HAP-1 (cell line): ENCODE results near the gene HSD17B1.
"Not testable (repeated sequence)": the region's sequence is repeated elsewhere in the genome, so short reads cannot be mapped to it uniquely, and the experiment has no call there.

Source experiments
- DNase-seq, 2 experiments: peaks; one replicate each; pipeline ENCODE4 v3.0.0-alpha.2; 2016 to 2020; ENCODE audit warnings: low spot score in 2 of 2
- H3K27me3 ChIP-seq: fragments of 250-450 bp; sonication (Bioruptor Pico); 2 replicates; pipeline ENCODE4 v1.5.1; 2020; ENCODE audit warnings: low read depth, mild to moderate bottlenecking, moderate library complexity
- H3K36me3 ChIP-seq: fragments of 250-450 bp; sonication (Bioruptor Pico); replicated peaks from 2 replicates; pipeline ENCODE4 v1.5.1; 2020; ENCODE audit warnings: mild to moderate bottlenecking
- H3K4me1 ChIP-seq: fragments of 250-450 bp; sonication (Bioruptor Pico); 2 replicates; pipeline ENCODE4 v1.5.1; 2020; ENCODE audit warnings: mild to moderate bottlenecking
- H3K4me3 ChIP-seq: fragments of 250-450 bp; sonication (Bioruptor Pico); 2 replicates; pipeline ENCODE4 v1.5.1; 2020; ENCODE audit warnings: mild to moderate bottlenecking, moderate library complexity
- H3K9me3 ChIP-seq: fragments of 250-450 bp; sonication (Bioruptor Pico); 2 replicates; pipeline ENCODE4 v1.5.1; 2020; ENCODE audit warnings: mild to moderate bottlenecking, moderate library complexity
- in situ Hi-C: fragments of 300-500 bp; cut with MboI; formaldehyde crosslinking; loops from 3 replicates; pipeline ENCODE4 v1.14.3; 2020; ENCODE audit warnings: low sequenced_read_pairs, inconsistent platforms, mixed read lengths

Gene HSD17B1

GRCh38 chr17:42545755-42546505, 6.8 kb upstream of the HSD17B1 start:
- in situ Hi-C loops, DNase-seq, H3K27me3 ChIP-seq, H3K4me1 ChIP-seq, H3K9me3 ChIP-seq, H3K4me3 ChIP-seq: not testable (repeated sequence)
- H3K36me3 ChIP-seq: peaks cover 18% of the 10 kb centered on the region

GRCh38 chr17:42547001-42547461, 5.7 kb upstream of the HSD17B1 start:
- H3K4me1 ChIP-seq: no peaks in the 10 kb centered on the region
- in situ Hi-C loops: no loop called here
- DNase-seq: no peak

GRCh38 chr17:42547698-42548069, 5.0 kb upstream of the HSD17B1 start:
- no peak overlapping the region for H3K4me3 ChIP-seq
- no peaks in the 10 kb centered on the region for H3K27me3 ChIP-seq
- no peaks in the 10 kb centered on the region for H3K4me1 ChIP-seq
- in situ Hi-C loops: no loop called here
- no peaks in the 10 kb centered on the region for H3K9me3 ChIP-seq
- DNase-seq: no peak
- peaks cover 7% of the 10 kb centered on the region for H3K36me3 ChIP-seq

More at GRCh38 chr17:42547001-42547461, 5.7 kb upstream of the HSD17B1 start:
- no peak overlapping the region for H3K4me3 ChIP-seq
- no peaks in the 10 kb centered on the region for H3K27me3 ChIP-seq
- H3K9me3 ChIP-seq: no peaks in the 10 kb centered on the region
- H3K36me3 ChIP-seq: peaks cover 13% of the 10 kb centered on the region

GRCh38 chr17:42548070-42548837, 4.5 kb upstream of the HSD17B1 start:
- Histone ChIP-seq H3K4me1 (no peaks in the 10 kb centered on the region; the same call in 1 of the 2 replicates), H3K9me3 (no peaks in the 10 kb centered on the region), H3K36me3 (peaks cover under 1% of the 10 kb centered on the region), H3K4me3 (no peak overlapping the region), H3K27me3 (no peaks in the 10 kb centered on the region)
- in situ Hi-C loops: no loop called here
- no peak for DNase-seq

- Histone ChIP-seq H3K4me3 (no peak overlapping the region), H3K9me3 (no peaks in the 10 kb centered on the region), H3K27me3 (no peaks in the 10 kb centered on the region), H3K4me1 (peaks cover 2% of the 10 kb centered on the region; the same call in 1 of the 2 replicates), H3K36me3 (no peaks in the 10 kb centered on the region; the same call in 1 of the 2 replicates)
- in situ Hi-C loops: no loop called here
- no peak for DNase-seq
Measured at GRCh38 chr17:42548993-42549755, 3.5 kb upstream of the HSD17B1 start.

- Histone ChIP-seq H3K4me1 (peaks cover 6% of the 10 kb centered on the region), H3K4me3 (peak overlapping the region; percentile 80), H3K27me3 (no peaks in the 10 kb centered on the region), H3K36me3 (no peaks in the 10 kb centered on the region; the same call in 1 of the 2 replicates), H3K9me3 (no peaks in the 10 kb centered on the region)
- in situ Hi-C loops: no loop called here
- peak; percentile 40 to 75 for DNase-seq
Measured at GRCh38 chr17:42553161-42553818, 567 bp downstream of the HSD17B1 start.

- no peak for DNase-seq
- Histone ChIP-seq H3K36me3 (no peaks in the 10 kb centered on the region; the same call in 1 of the 2 replicates), H3K4me3 (peak overlapping the region; percentile 80), H3K4me1 (peaks cover 6% of the 10 kb centered on the region), H3K27me3 (no peaks in the 10 kb centered on the region), H3K9me3 (no peaks in the 10 kb centered on the region)
- in situ Hi-C loops: no loop called here
Measured at GRCh38 chr17:42553866-42554249, 1.1 kb downstream of the HSD17B1 start.

GRCh38 chr17:42554250-42555121, 1.8 kb downstream of the HSD17B1 start:
- H3K27me3 ChIP-seq: no peaks in the 10 kb centered on the region
- peak; percentile 69 to 93 for DNase-seq
- peaks cover 6% of the 10 kb centered on the region for H3K4me1 ChIP-seq
- peak overlapping the region; percentile 80 for H3K4me3 ChIP-seq
- in situ Hi-C loops: no loop called here
- H3K9me3 ChIP-seq: no peaks in the 10 kb centered on the region
- no peaks in the 10 kb centered on the region; the same call in 1 of the 2 replicates for H3K36me3 ChIP-seq

- in situ Hi-C loops: no loop called here
- H3K9me3 ChIP-seq: no peaks in the 10 kb centered on the region
- H3K27me3 ChIP-seq: no peaks in the 10 kb centered on the region
- H3K36me3 ChIP-seq: no peaks in the 10 kb centered on the region; the same call in 1 of the 2 replicates
- no peak for DNase-seq
- H3K4me1 ChIP-seq: peaks cover 6% of the 10 kb centered on the region
- peak overlapping the region; percentile 80 for H3K4me3 ChIP-seq
Measured at GRCh38 chr17:42555122-42555622, 2.4 kb downstream of the HSD17B1 start.

- H3K4me1 ChIP-seq, H3K27me3 ChIP-seq, in situ Hi-C loops, H3K9me3 ChIP-seq, H3K36me3 ChIP-seq, H3K4me3 ChIP-seq: not testable (repeated sequence)
- peak in 1 of 2 experiments; percentile 62 for DNase-seq
Measured at GRCh38 chr17:42555961-42556617, 3.4 kb downstream of the HSD17B1 start.

- Histone ChIP-seq H3K4me1 (peaks cover 16% of the 10 kb centered on the region), H3K4me3 (no peak overlapping the region), H3K9me3 (no peaks in the 10 kb centered on the region), H3K27me3 (no peaks in the 10 kb centered on the region), H3K36me3 (peaks cover 7% of the 10 kb centered on the region; the same call in 1 of the 2 replicates)
- in situ Hi-C loops: no loop called here
- DNase-seq: no peak
Measured at GRCh38 chr17:42559075-42559474, 6.4 kb downstream of the HSD17B1 start.

GRCh38 chr17:42560246-42560645, 7.5 kb downstream of the HSD17B1 start:
- peaks cover 13% of the 10 kb centered on the region for H3K4me1 ChIP-seq
- no peaks in the 10 kb centered on the region for H3K9me3 ChIP-seq
- H3K36me3 ChIP-seq: peaks cover 18% of the 10 kb centered on the region
- no peak overlapping the region for H3K4me3 ChIP-seq
- DNase-seq: no peak
- H3K27me3 ChIP-seq: no peaks in the 10 kb centered on the region
- in situ Hi-C loops: no loop called here
